Kidney (tissue), 14 donors: ENCODE measurements around the gene DAPK3. TPM values are rescaled to one million over a fixed set of nuclear protein-coding genes. Genes with fewer than 3 reads are reported as not detected.

Source experiments
- DNase-seq, 5 donors: peaks; one replicate each; pipeline ENCODE4 v3.0.0-alpha.2; 2013 to 2020
- FAIRE-seq: peaks from 2 replicates; lab custom pipeline; 2012; peaks lifted over from hg19 to GRCh38; lab: Jason Lieb, UNC
- H3K27ac ChIP-seq, 2 donors: one replicate each; pipeline ENCODE4 v1.7.0; 2013; ENCODE audit warnings: low read depth in 2 of 2, low read length in 2 of 2, inconsistent platforms in 1 of 2
- H3K27me3 ChIP-seq: one replicate; pipeline ENCODE4 v1.7.1; 2013; ENCODE audit warnings: low read length, inconsistent platforms; ENCODE audit not compliant: control insufficient read depth, insufficient read depth
- H3K36me3 ChIP-seq, 3 donors: one replicate each; pipeline versions ENCODE4 v1.7.0 to v1.7.1; 2013; ENCODE audit warnings: low read length in 3 of 3, control low read depth in 1 of 3, inconsistent platforms in 1 of 3; ENCODE audit not compliant: insufficient read depth in 3 of 3, control insufficient read depth in 2 of 3
- H3K4me1 ChIP-seq, 3 donors: one replicate each; pipeline versions ENCODE4 v1.7.0 to v1.7.1; 2013; ENCODE audit warnings: low read length in 3 of 3, inconsistent platforms in 1 of 3, low read depth in 1 of 3; ENCODE audit not compliant: control insufficient read depth in 2 of 3, insufficient read depth in 2 of 3
- H3K4me3 ChIP-seq, 3 donors: one replicate each; pipeline versions ENCODE4 v1.7.0 to v1.8.1; 2013; ENCODE audit warnings: low read length in 3 of 3, control low read depth in 1 of 3, inconsistent platforms in 1 of 3
- H3K9ac ChIP-seq, 3 donors: one replicate each; pipeline versions ENCODE4 v1.7.0 to v1.7.1; 2013; ENCODE audit warnings: low read length in 3 of 3, control low read depth in 1 of 3, inconsistent platforms in 1 of 3
- H3K9me3 ChIP-seq, 3 donors: one replicate each; pipeline versions ENCODE4 v1.7.0 to v1.7.1; 2013; ENCODE audit warnings: low read length in 3 of 3, control low read depth in 1 of 3, inconsistent platforms in 1 of 3; ENCODE audit not compliant: control insufficient read depth in 2 of 3, insufficient read depth in 1 of 3
- CTCF ChIP-seq: IDR thresholded peaks from 3 replicates; pipeline ENCODE4 v1.5.1; 2012; ENCODE audit warnings: mild to moderate bottlenecking, moderate library complexity, borderline replicate concordance; ENCODE audit not compliant: insufficient read depth; ENCODE audit errors: extremely low read depth
- intact Hi-C: fragments of 100-400 bp; cut with DNase I; formaldehyde crosslinking; loops from one replicate; pipeline ENCODE4 v1.11.1; 2022
- polyA plus RNA-seq: library from polyadenylated mRNA; stranded (reverse); fragments of 350-450 nt; fragmentation: Illumina TruSeq; extraction: RNeasy Lipid Tissue Mini Kit (QIAGEN cat#74804); gene quantifications from one replicate; pipeline ENCODE4 v1.2.3, GENCODE V29; 2014; ENCODE audit warnings: low read depth, low replicate concordance; ENCODE audit not compliant: insufficient read depth
- total RNA-seq: library from RNA; stranded (reverse); fragmentation: NEBNext Ultra II Directional; extraction: Animal tissue kit (Norgen Biotek cat#: 25700); gene quantifications from one replicate; pipeline ENCODE4 v1.2.1, GENCODE V29; 2021
- donor health status: control.
- donor health status: control.
- donor health status: control.
- donor health status: control.
- donor health status: control.
- donor health status: DM: yes; HTN: yes; CAD: no.
- donor health status: Normal renal cell carcinoma (clear cell type).

The DAPK3 gene
- total and polyA plus RNA-seq, 2 donors from 2014 or later: 30.6 to 54.6 TPM

- Histone ChIP-seq H3K4me3 (no peak overlapping the region), H3K4me1 (peaks cover 0 to 38% (median 16%) of the 10 kb centered on the region in 3 donors), H3K36me3 (peaks cover 0 to 16% (median 3%) of the 10 kb centered on the region in 3 donors), H3K27ac (peak overlapping the region; percentile 51 to 56), H3K9ac (peak overlapping the region in 1 of 3 donors; percentile 34), H3K9me3 (no peaks in the 10 kb centered on the region), H3K27me3 (no peaks in the 10 kb centered on the region)
- TF ChIP-seq CTCF: no peak
- DNase-seq (peak; percentile 80 to 96 (median 96)), FAIRE-seq (no peak)
- intact Hi-C loops: no loop called here
Measured at GRCh38 chr19:4015705-4016402, 45.0 kb upstream of the DAPK3 start.

- intact Hi-C loops: no loop called here
- Histone ChIP-seq H3K4me3 (no peak overlapping the region), H3K9me3 (no peaks in the 10 kb centered on the region), H3K27me3 (no peaks in the 10 kb centered on the region), H3K27ac (peak overlapping the region; percentile 51 to 69), H3K4me1 (peaks cover 0 to 48% (median 16%) of the 10 kb centered on the region in 3 donors), H3K9ac (peak overlapping the region in 1 of 3 donors; percentile 34), H3K36me3 (peaks cover 0 to 16% (median 3%) of the 10 kb centered on the region in 3 donors)
- no peak for TF ChIP-seq CTCF
- no peak for FAIRE-seq
- DNase-seq: peak; percentile 57 to 88 (median 64)
Measured at GRCh38 chr19:4014541-4015491, 43.9 kb upstream of the DAPK3 start.

GRCh38 chr19:4013886-4014540 lies 43.1 kb upstream of the DAPK3 start:
- H3K27me3 ChIP-seq: no peaks in the 10 kb centered on the region
- intact Hi-C loops: no loop called here
- H3K9ac ChIP-seq: no peak overlapping the region
- TF ChIP-seq CTCF: no peak
- no peak overlapping the region for H3K27ac ChIP-seq
- H3K9me3 ChIP-seq: no peaks in the 10 kb centered on the region
- H3K4me1 ChIP-seq: peaks cover 0 to 55% (median 16%) of the 10 kb centered on the region in 3 donors
- DNase-seq: peak in 2 of 5 donors; percentile 27 to 46
- FAIRE-seq: no peak
- no peak overlapping the region for H3K4me3 ChIP-seq
- H3K36me3 ChIP-seq: peaks cover 0 to 16% (median 3%) of the 10 kb centered on the region in 3 donors
